ENCODE results near the gene S1PR4. TPM values are rescaled to one million over a fixed set of nuclear protein-coding genes. Genes with fewer than 3 reads are reported as not detected.

S1PR4 gene
- total and polyA plus RNA-seq, 2 donors (not counting 1 experiment from before 2014, with no cell fraction given), result 84.2 to 129 TPM

- Histone ChIP-seq H4K20me1 (ENCODE audit: control insufficient read depth, insufficient read depth, low read length, poor library complexity, severe bottlenecking) (no peaks in the 10 kb centered on the region), H3K79me2 (ENCODE audit: control insufficient read depth, insufficient read depth, low read length) (no peaks in the 10 kb centered on the region), H3K27me3 (replicated peaks in 1 of 4; ENCODE audit: control extremely low read depth in 1 of 4, control insufficient read depth in 3 of 4, insufficient read depth in 4 of 4, low read length in 3 of 4) (peaks cover 0 to 5% (median 2%) of the 10 kb centered on the region in 4 experiments), H3K4me2 (replicated peaks; ENCODE audit: low read depth, low read length, poor library complexity, severe bottlenecking) (no peak overlapping the region), H2AFZ (ENCODE audit: insufficient read depth, low read depth, low read length, poor library complexity, severe bottlenecking) (no peak overlapping the region), H3K36me3 (replicated peaks in 1 of 2; ENCODE audit: control extremely low read depth in 1 of 2, control insufficient read depth in 1 of 2, extremely low read depth in 1 of 2, insufficient read depth in 2 of 2, low read length in 1 of 2) (no peaks in the 10 kb centered on the region), H3K9ac (ENCODE audit: low read length) (no peak overlapping the region), H3K27ac (ENCODE audit: low read length in 2 of 2) (no peak overlapping the region), H3K9me3 (ENCODE audit: control extremely low read depth in 1 of 3, control insufficient read depth in 2 of 3, insufficient read depth in 1 of 3, low read length in 2 of 3) (peaks cover 0 to 7% (median 0%) of the 10 kb centered on the region in 3 donors), H3K4me3 (ENCODE audit: control extremely low read depth in 1 of 5, extremely low read depth in 1 of 5, insufficient read depth in 1 of 5, low read depth in 2 of 5, low read length in 4 of 5) (no peak overlapping the region), H3K4me1 (ENCODE audit: control insufficient read depth in 2 of 2, insufficient read depth in 2 of 2, low read length in 2 of 2) (peaks cover 27 to 30% of the 10 kb centered on the region in 2 donors)
- ATAC-seq (ENCODE audit: low read depth) (no peak), DNase-seq (no peak)
- no peak for TF ChIP-seq EZH2 (IDR thresholded peaks at IDR 0.05; ENCODE audit: borderline replicate concordance, insufficient read depth, low read depth, low read length, poor library complexity, severe bottlenecking)
- TF ChIP-seq, protein P1, sequence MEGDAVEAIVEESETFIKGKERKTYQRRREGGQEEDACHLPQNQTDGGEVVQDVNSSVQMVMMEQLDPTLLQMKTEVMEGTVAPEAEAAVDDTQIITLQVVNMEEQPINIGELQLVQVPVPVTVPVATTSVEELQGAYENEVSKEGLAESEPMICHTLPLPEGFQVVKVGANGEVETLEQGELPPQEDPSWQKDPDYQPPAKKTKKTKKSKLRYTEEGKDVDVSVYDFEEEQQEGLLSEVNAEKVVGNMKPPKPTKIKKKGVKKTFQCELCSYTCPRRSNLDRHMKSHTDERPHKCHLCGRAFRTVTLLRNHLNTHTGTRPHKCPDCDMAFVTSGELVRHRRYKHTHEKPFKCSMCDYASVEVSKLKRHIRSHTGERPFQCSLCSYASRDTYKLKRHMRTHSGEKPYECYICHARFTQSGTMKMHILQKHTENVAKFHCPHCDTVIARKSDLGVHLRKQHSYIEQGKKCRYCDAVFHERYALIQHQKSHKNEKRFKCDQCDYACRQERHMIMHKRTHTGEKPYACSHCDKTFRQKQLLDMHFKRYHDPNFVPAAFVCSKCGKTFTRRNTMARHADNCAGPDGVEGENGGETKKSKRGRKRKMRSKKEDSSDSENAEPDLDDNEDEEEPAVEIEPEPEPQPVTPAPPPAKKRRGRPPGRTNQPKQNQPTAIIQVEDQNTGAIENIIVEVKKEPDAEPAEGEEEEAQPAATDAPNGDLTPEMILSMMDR (IDR thresholded peaks at IDR 0.05), result no peak
- no peak overlapping the region for H3K4me3 Mint-ChIP-seq
- peaks cover 27% of the 10 kb centered on the region for H3K4me1 Mint-ChIP-seq
- ChIA-PET CTCF (interaction anchor here (0.8 to 2.2 kb wide), 3 partner anchors 14 to 34 kb away, joined by 4 to 6 read pairs (median 5); no protein-coding TSS in a partner anchor), POLR2A (interaction anchor here (0.6 kb wide), 2 partner anchors 24 to 54 kb away, joined by 3 to 6 read pairs; no protein-coding TSS in a partner anchor)
- intact Hi-C loops (cut with micrococcal nuclease), result no loop called here
- 55% methylated on average over 5 of the region's 11 CpGs for WGBS (ENCODE audit: insufficient coverage)
- no peaks in the 10 kb centered on the region for H3K9me3 Mint-ChIP-seq (ENCODE audit: insufficient read depth)
- H3K27me3 Mint-ChIP-seq, result peaks cover 3% of the 10 kb centered on the region
- no peak overlapping the region for H3K27ac Mint-ChIP-seq
Observed at GRCh38 chr19:3142781-3143337, 35.7 kb upstream of the S1PR4 start.

Measured in B cell (primary cell).